ENCODE results near the gene ARL15. TPM values are rescaled to one million over a fixed set of nuclear protein-coding genes. Genes with fewer than 3 reads are reported as not detected.

ARL15 gene
- total RNA-seq, 1 experiment from 2014 or later: 13.0 TPM

GRCh38 chr5:53873235-53873634 lies 437.1 kb downstream of the ARL15 start:
- H3K9me3 Mint-ChIP-seq: peaks cover 14 to 19% of the 10 kb centered on the region in 2 experiments
- Histone ChIP-seq H3K23ac (ENCODE audit: insufficient read length, low read depth, low read length) (no peak overlapping the region), H3K79me1 (ENCODE audit: insufficient read depth, low read depth, low read length, poor library complexity, severe bottlenecking) (no peaks in the 10 kb centered on the region), H2BK15ac (ENCODE audit: low read depth, low read length) (no peak overlapping the region), H4K8ac (replicated peaks; ENCODE audit: insufficient read length, low read depth, low read length) (no peak overlapping the region), H3T11ph (ENCODE audit: low read length) (no peak overlapping the region), H2AFZ (ENCODE audit: low read length) (no peak overlapping the region), H3K56ac (ENCODE audit: insufficient read length, low read depth, low read length) (no peak overlapping the region), H3K27me3 (ENCODE audit: insufficient read depth, low read length) (no peaks in the 10 kb centered on the region), H4K20me1 (ENCODE audit: control insufficient read depth, insufficient read depth, insufficient read length) (no peaks in the 10 kb centered on the region), H3K4ac (ENCODE audit: low read depth, low read length) (no peak overlapping the region), H2BK20ac (ENCODE audit: low read depth, low read length, poor library complexity, severe bottlenecking) (no peak overlapping the region), H3K23me2 (ENCODE audit: insufficient read length, low read depth, low read length, poor library complexity, severe bottlenecking) (no peaks in the 10 kb centered on the region), H2AK5ac (ENCODE audit: insufficient read length, low read length) (no peak overlapping the region), H2BK12ac (ENCODE audit: insufficient read length, low read depth, low read length) (no peak overlapping the region), H4K5ac (ENCODE audit: insufficient read length, low read depth, low read length) (no peak overlapping the region), H3K79me2 (ENCODE audit: insufficient read depth, low read length) (no peaks in the 10 kb centered on the region), H3K9ac (ENCODE audit: extremely low read depth, insufficient read length, low read length) (no peak overlapping the region), H3K27ac (ENCODE audit: insufficient read length, low read depth, low read length) (no peak overlapping the region), H3K14ac (ENCODE audit: insufficient read depth, low read length) (no peak overlapping the region), H3K4me1 (ENCODE audit: insufficient read depth, low read length) (no peaks in the 10 kb centered on the region), H3K18ac (ENCODE audit: insufficient read length, low read depth, low read length) (no peak overlapping the region), H2BK5ac (ENCODE audit: insufficient read length, low read length) (no peak overlapping the region), H4K91ac (ENCODE audit: insufficient read length, low read depth, low read length) (no peak overlapping the region), H2BK120ac (ENCODE audit: low read depth, low read length, poor library complexity, severe bottlenecking) (no peak overlapping the region), H3K9me3 (ENCODE audit: control insufficient read depth, low read depth, low read length) (peaks cover 7% of the 10 kb centered on the region), H3K4me2 (ENCODE audit: insufficient read depth, insufficient read length, low read length) (no peak overlapping the region)
- no peaks in the 10 kb centered on the region for H3K27me3 Mint-ChIP-seq (ENCODE audit: low read depth)
- H3K36me3 Mint-ChIP-seq (ENCODE audit: insufficient read depth in 1 of 3, low read depth in 3 of 3): peaks cover 5 to 18% (median 12%) of the 10 kb centered on the region in 3 experiments
- no peak overlapping the region for H3K27ac Mint-ChIP-seq
- no peak for DNase-seq
- H3K4me1 Mint-ChIP-seq: 0 out of 4 replicates have a peak, but pooled peaks cover 0 to 3% of the 10 kb centered on the region in 2 experiments
- WGBS (ENCODE audit: extremely low coverage, insufficient read length, low lambda C conversion rate): no CpG with 5 or more reads among the region's 3 CpGs
- no peak for TF ChIP-seq CTCF (conservative IDR thresholded peaks at IDR 0.05)
- H3K4me3 Mint-ChIP-seq: no peak overlapping the region
